B cell (primary cell): ENCODE data around the gene TMEM253.

Experiments used
- CTCF ChIP-seq: fragments of 200-600 bp; IDR thresholded peaks from one replicate; pipeline ENCODE4 v1.8.0; 2022; ENCODE audit warnings: antibody characterized with exemption, mild to moderate bottlenecking
- EZH2 ChIP-seq: IDR thresholded peaks from 2 replicates; pipeline ENCODE4 v1.6.1; 2012; ENCODE audit warnings: borderline replicate concordance, low read depth, mild to moderate bottlenecking, moderate library complexity, low read length; ENCODE audit not compliant: insufficient read depth, poor library complexity, severe bottlenecking

GRCh38 chr14:21073921-21074320 lies 26.9 kb upstream of the TMEM253 start:
- TF ChIP-seq CTCF (no peak), EZH2 (no peak)
